ENCODE data around the gene KRTAP5-8. TPM values are rescaled to one million over a fixed set of nuclear protein-coding genes. Genes with fewer than 3 reads are reported as not detected.
"Not testable (repeated sequence)": the region's sequence is repeated elsewhere in the genome, so short reads cannot be mapped to it uniquely, and the experiment has no call there.

Gene KRTAP5-8
- total RNA-seq (2012; rRNA removed) (not detected in 2 replicates), polyA plus RNA-seq (2012; rRNA removed) (0.07 TPM in 1 of 2 replicates, not detected in the other), Bru-seq, nascent RNA (percentile 5 among the genes with signal in this experiment), BruChase-seq, experiment 1, labeled RNA remaining after a 6-hour chase (percentile 37 among the genes with signal in this experiment), BruChase-seq, experiment 2, labeled RNA remaining after a 2-hour chase (percentile 31 among the genes with signal in this experiment)
- not detected in 2 replicates for polyA plus RNA-seq (2012; cell fraction: cytosol; rRNA removed)
- polyA plus RNA-seq (2012; cell fraction: nucleus; rRNA removed; ENCODE audit: low replicate concordance), result 0.36 and 0.37 TPM in 2 replicates
- long read RNA-seq, result 0 reads

GRCh38 chr11:71537977-71538665 lies at the start of gene KRTAP5-8:
Gene KRTAP5-8, plus strand, starts transcription at chr11:71538025. Its CDS starts 31 bp downstream, at chr11:71538056.
- H3K14ac ChIP-seq (replicated peaks; ENCODE audit: low read depth, low read length); H3K36me3 ChIP-seq (ENCODE audit: control insufficient read depth, insufficient read depth, low read length); CTCF ChIA-PET; H3K27me3 ChIP-seq (ENCODE audit: control insufficient read depth, insufficient read depth, low read length); H2BK15ac ChIP-seq (ENCODE audit: low read depth, low read length); H2AK5ac ChIP-seq (ENCODE audit: low read depth, low read length); H4K8ac ChIP-seq (ENCODE audit: low read depth in 2 of 2, low read length in 2 of 2); BruUV-seq (replicated peaks); H3K4me1 ChIP-seq (ENCODE audit: control insufficient read depth, insufficient read depth, low read length); H2AK9ac ChIP-seq (replicated peaks; ENCODE audit: low read depth, low read length, poor library complexity); H3K4me2 ChIP-seq (ENCODE audit: low read depth, low read length); H4K5ac ChIP-seq (ENCODE audit: low read depth, low read length); H3K27ac ChIP-seq (ENCODE audit: insufficient read depth, low read length); in situ Hi-C loops (cut with MboI; ENCODE audit: low sequenced_read_pairs); H3K9me1 ChIP-seq (ENCODE audit: insufficient read depth, low read length); ATAC-seq (ENCODE audit: low read depth); H2AFZ ChIP-seq (replicated peaks; ENCODE audit: low read length, poor library complexity); H2BK20ac ChIP-seq (ENCODE audit: low read depth, low read length); H3K9ac ChIP-seq (ENCODE audit: low read depth, low read length); H3K79me1 ChIP-seq (ENCODE audit: low read depth in 1 of 2, low read length in 2 of 2); H4K91ac ChIP-seq (ENCODE audit: insufficient read depth, low read depth, low read length); H3K4me3 ChIP-seq (ENCODE audit: insufficient read depth, low read depth, low read length); H3K9me3 ChIP-seq (ENCODE audit: control insufficient read depth, insufficient read depth, low read length); H3K56ac ChIP-seq (ENCODE audit: extremely low read depth, insufficient read depth, low read length); DNase-seq; H2BK120ac ChIP-seq (ENCODE audit: low read depth, low read length); H3K18ac ChIP-seq (ENCODE audit: low read depth, low read length); H3K23ac ChIP-seq (ENCODE audit: low read depth, low read length); H2BK5ac ChIP-seq (ENCODE audit: low read depth, low read length, poor library complexity, severe bottlenecking); H3K4ac ChIP-seq (ENCODE audit: low read depth, low read length); intact Hi-C loops (cut with micrococcal nuclease); dilution Hi-C loops (cut with HindIII; ENCODE audit: low sequenced_read_pairs, unreplicated experiment); H4K20me1 ChIP-seq (ENCODE audit: insufficient read depth, low read length); POLR2A ChIA-PET (ENCODE audit: unreplicated experiment): not testable (repeated sequence)
- no CpG with 5 or more reads among the region's 4 CpGs for WGBS, 2 experiments (ENCODE audit: extremely low coverage in 2 of 2, insufficient read length in 1 of 2)
